Stimulated activated CD4-positive, alpha-beta T cell treated with anti-CD3 and anti-CD28 coated beads, Interleukin-2, amount 100 ng/mL, for 24 hours (primary cell): ENCODE measurements around the gene ISG20.

Source experiments
- DNase-seq, 2 donors: peaks; one replicate each; pipeline ENCODE4 v3.0.0-alpha.2; 2020

The ISG20 gene

GRCh38 chr15:88638626-88639372 is at the start of gene ISG20:
Gene ISG20 (plus strand): TSS chr15:88639016. CDS start chr15:88639367, 351 bp downstream.
- DNase-seq = peak; percentile 91 to 94

GRCh38 chr15:88590759-88591158 is 48.1 kb upstream of the ISG20 start:
- no peak for DNase-seq

- DNase-seq = no peak
Measured at GRCh38 chr15:88591384-88591783, 47.4 kb upstream of the ISG20 start.

- DNase-seq = no peak
Measured at GRCh38 chr15:88603885-88604284, 34.9 kb upstream of the ISG20 start.

GRCh38 chr15:88604381-88605188 is 34.2 kb upstream of the ISG20 start:
- DNase-seq = no peak

GRCh38 chr15:88605189-88606069 is 33.4 kb upstream of the ISG20 start:
- DNase-seq = peak; percentile 52 to 69

GRCh38 chr15:88606070-88606794 is 32.6 kb upstream of the ISG20 start:
- no peak for DNase-seq

GRCh38 chr15:88607951-88608350 is 30.9 kb upstream of the ISG20 start:
- DNase-seq = no peak

- DNase-seq = no peak
Measured at GRCh38 chr15:88608607-88609181, 30.1 kb upstream of the ISG20 start.

GRCh38 chr15:88609344-88610090 is 29.3 kb upstream of the ISG20 start:
- no peak for DNase-seq

- DNase-seq = no peak
Measured at GRCh38 chr15:88610701-88611231, 28.1 kb upstream of the ISG20 start.

GRCh38 chr15:88612186-88612796 is 26.5 kb upstream of the ISG20 start:
- DNase-seq = no peak

GRCh38 chr15:88613074-88613944 is 25.5 kb upstream of the ISG20 start:
- no peak for DNase-seq

- DNase-seq = no peak
Measured at GRCh38 chr15:88615303-88616107, 23.3 kb upstream of the ISG20 start.

- no peak for DNase-seq
Measured at GRCh38 chr15:88616240-88616639, 22.6 kb upstream of the ISG20 start.

- no peak for DNase-seq
Measured at GRCh38 chr15:88617031-88617722, 21.6 kb upstream of the ISG20 start.

- no peak for DNase-seq
Measured at GRCh38 chr15:88617790-88618189, 21.0 kb upstream of the ISG20 start.

- DNase-seq = no peak
Measured at GRCh38 chr15:88618686-88619085, 20.1 kb upstream of the ISG20 start.
